NCI-H526 treated with DMSO at 0.1 percent for 48 hours (cell line): ENCODE measurements around the gene PTGER1.

Experiments
- DNase-seq: peaks from one replicate; lab custom pipeline; 2025; lab: John Stamatoyannopoulos, UW

The PTGER1 gene

DNA sequence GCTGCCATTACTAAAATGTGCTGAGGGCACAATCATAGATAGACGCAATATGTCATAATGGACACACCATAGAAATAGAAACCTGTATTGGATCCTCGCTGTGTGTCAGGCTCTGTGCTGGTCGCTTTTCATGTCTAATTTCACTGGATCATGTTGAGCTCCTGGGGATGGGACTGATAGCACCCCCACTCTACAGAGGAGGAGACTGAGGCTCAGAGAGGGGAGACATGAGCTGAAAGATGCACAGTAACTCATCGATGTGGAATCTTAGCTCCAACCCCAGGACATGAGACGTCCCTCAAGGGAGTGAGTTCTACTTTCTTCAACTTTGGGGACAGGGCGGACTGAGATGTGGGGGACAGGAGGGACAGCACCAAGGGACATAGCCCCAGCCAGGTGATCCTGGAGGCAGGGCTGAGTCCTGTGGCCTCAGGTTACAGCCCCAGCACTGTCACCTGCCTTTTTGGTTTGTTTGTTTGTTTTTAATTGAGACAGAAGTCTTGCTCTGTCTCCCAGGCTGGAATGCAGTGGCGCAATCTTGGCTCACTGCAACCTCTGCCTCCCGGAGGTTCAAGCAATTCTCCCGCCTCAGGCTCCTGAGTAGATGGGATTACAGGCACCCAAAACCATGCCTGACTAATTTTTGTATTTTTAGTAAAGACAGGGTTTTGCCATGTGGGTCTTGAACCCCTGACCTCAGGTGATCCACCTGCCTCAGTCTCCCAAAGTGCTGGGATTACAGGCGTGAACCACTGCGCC lies 27.4 kb upstream of the PTGER1 start:
- DNase-seq, result no peak

DNA sequence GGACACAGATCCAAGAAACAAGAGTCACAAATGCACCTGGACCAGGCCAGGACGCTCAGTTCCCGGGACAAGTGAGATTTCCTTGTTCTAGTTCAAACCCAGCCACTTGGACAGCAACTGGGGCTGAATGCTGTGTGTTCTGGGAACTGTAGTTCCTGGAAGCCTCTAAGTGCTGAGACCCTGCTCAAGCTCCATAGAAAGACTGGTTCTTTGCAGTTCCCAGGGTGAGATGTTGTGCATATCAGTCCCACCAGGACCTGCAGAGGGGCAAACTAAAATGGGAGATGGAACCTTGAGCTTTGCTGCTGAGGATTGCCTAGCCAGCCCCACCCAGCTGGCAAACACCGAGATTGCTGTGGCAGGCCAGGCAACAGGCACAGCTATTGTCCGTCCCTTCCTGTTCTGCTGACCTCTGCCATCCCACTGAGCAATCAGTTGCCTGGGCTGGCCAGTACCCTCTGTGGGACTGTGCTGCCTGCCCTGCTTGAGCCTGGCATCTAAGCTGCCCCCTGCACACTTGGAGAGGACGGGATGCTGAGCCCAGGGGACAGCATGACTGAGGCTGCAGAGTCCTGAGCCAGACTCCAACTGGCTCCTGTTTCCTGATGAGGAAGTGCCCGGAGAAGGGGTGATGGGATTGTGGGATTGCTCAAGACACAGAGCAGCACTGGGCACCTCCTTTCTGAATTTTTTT lies 22.2 kb upstream of the PTGER1 start:
- DNase-seq, result no peak

DNA sequence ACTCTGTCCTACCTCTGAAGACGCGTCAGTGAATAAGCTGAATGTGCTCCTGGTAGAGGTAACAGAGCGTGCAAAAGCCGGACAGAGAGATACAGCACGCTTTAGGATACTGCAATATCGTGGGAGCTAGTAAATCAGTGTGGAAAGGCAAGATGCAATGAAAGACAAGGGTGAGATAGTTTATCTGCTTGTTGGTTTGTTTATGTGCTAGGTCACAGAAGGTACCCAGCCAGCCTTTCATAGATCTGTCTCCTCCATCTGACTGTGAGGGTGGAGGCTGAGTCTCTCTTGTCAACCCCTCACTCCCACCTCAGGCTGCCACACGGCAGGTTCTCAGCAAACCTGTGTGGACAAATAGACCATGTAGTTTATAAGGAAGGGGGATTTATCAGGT lies 21.7 kb upstream of the PTGER1 start:
- DNase-seq, result no peak

DNA sequence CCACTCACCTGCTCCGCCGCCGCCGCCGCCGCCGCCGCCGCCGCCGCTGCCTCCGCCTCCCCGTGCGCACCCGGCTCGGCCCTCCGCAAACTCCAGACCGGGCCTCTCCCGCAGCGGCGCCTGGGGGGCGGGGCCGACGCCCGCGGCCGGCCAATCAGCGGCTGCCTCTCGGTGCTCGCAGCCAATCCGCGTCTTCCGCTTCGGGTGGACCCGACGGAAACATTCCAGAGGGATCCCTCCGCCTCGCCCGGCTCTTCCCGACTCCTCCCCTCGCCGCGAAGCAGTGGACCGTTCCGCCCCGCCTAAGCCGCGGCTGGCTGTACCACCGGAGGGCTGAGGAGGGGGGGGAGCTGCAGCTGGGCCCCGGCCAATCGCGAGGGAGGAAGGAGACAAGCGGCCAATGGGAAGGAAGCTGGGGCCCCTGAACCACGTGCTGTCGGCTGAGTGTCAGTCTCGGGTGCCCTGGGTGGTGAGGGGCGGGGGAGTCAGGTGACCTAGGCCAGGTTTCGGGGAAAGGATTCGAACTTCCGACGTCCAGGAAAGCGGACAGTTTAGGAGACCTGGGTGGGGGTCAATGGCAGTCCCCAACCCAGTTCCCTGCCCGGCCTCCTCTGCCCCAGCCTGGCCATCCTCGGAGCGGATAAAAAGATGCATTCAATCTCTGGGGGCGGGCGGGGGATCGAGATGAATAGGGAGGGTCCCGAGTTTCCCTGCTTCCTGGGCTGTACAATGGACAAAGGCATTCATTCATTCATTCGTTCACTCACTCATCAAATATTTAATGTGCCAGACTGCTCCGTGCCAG lies 21.1 kb upstream of the PTGER1 start, which contains the start of gene GIPC1:
TSS of gene GIPC1 (minus strand) at position 99 of the 805 bp plus-strand sequence. CDS start 13,151 bp downstream, outside the sequence.
- peak; percentile 85 for DNase-seq

DNA sequence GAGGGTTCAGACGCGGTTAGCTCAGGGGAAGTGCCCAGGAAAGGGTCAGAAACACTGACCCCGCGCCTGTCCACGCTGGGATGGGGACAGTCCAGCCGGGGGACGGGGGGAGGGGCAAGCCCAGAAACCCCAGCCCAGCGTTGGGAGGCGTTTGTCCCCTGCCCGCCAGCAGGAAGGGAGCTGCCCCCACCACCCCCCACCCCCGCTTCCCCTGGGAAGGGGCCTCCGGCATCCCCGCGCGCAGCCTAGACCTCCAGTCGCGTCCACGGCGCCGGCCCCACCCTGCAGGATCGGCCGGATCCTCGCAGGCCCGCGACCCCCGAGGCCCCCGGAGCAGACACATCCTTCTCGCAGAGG lies 20.5 kb upstream of the PTGER1 start:
- DNase-seq, result no peak

DNA sequence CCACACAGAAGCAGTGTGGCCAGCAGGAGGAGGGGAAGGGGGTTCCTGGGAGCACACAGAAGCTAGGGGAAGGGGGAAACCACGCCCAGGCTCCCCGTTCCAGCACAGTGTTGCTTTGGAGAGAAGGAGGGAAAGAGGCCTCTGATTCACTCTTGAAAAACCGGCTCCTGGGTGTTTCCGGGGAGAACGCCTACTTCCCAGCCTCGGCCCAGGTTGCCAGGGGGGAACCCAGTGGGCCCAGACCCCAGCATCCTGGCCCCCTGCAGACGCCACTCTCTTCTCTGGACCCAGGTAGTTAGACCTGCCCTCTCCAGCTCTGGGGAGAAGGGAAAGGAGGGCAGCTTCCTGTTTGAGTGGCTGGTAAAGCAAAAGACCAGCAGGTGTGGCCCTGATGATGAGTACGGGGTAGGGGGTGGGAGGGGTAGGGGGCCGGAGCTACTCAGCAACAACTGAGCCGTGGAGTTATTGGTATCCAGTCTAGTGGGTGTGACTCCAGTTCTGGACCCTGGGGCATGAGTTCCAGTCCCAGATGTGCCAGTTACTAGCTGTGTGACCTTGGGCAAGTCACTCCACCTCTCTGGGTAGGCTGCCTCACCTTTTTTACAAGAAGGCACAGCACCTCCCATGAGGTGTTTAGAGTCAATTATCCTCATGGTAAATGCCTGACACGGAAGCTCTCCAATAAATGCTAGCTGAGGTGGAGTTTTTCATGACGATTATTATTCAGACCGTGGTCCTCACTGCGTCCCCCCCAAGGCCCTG lies 19.9 kb upstream of the PTGER1 start:
- DNase-seq, result no peak

DNA sequence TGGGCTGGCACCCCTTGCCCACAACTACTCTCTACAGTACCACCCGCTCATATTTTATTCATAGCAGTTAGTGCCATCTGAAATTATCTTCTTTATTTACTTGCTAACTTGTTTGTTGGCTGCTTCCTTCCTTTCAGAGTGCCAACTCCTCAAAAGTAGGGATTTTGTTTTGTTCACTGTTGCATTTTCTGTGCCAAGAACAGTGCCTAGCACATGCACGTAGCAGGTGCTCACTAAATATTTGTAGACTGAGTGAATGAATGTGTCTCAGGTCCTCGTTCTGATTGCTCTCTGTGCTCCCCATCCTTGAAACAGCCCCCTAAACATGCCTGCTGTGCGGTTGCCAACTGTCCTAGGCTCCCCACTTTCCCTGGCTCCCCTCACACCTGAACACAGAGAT lies 19.3 kb upstream of the PTGER1 start:
- no peak for DNase-seq

DNA sequence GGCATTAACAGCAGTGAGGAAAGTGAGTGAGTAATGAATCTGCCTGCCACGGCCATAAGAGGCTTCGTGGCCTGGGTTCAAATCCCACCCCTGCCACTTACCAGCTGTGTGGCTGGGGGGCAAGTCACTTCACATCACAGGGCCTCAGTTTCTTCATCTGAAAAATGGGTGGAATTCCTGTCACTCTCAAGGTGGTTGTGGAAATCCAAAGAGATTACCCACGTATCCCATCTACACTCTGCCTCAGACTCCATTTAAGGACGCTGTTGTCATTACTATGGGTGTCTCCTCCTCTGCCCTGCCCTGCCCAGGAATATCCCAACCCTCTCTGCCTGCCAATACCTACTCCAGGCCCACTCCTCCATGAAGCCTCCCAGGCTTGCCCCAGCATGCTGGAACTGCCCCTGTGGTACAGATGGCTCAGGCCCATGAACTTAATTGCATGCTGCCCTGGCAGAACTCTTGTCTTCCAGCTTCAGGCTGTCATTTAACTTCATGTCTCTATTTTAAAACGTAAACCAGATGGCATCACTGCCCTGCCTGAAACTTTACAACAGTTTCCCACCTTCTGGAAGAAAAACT lies 17.7 kb upstream of the PTGER1 start:
- DNase-seq, result no peak

DNA sequence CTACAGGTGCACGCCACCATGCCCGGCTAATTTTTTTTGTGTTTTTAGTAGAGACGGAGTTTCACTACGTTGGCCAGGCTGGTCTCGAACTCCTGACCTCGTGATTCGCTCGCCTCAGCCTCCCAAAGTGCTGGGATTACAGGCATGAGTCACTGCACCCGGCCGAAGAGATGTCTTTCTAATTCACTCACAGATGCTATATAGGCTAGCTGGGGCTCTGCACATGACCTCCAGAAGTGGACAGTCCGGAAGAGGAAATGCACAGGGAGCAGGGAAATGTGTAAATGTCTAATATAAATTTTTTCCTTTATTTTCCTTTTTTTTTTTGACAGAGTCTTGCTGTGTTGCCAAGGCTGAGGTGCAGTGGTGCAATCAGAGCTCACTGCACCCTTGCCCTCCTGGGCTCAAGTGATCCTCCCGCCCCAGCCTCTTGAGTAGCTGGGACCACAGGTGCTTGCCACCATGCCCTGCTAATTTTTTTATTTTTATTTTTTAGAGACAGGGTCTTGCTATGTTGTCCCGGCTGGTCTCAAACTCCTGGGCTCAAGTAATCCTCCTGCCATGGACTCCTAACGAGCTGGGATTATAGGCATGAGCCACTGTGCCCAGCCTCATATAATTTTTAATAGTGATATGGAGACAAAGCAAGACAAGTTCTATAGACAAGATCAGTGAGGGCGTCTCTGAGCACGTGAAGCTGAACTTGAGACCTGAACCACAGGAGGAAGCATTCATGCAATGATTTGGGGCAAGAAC lies 12.4 kb upstream of the PTGER1 start:
- no peak for DNase-seq

DNA sequence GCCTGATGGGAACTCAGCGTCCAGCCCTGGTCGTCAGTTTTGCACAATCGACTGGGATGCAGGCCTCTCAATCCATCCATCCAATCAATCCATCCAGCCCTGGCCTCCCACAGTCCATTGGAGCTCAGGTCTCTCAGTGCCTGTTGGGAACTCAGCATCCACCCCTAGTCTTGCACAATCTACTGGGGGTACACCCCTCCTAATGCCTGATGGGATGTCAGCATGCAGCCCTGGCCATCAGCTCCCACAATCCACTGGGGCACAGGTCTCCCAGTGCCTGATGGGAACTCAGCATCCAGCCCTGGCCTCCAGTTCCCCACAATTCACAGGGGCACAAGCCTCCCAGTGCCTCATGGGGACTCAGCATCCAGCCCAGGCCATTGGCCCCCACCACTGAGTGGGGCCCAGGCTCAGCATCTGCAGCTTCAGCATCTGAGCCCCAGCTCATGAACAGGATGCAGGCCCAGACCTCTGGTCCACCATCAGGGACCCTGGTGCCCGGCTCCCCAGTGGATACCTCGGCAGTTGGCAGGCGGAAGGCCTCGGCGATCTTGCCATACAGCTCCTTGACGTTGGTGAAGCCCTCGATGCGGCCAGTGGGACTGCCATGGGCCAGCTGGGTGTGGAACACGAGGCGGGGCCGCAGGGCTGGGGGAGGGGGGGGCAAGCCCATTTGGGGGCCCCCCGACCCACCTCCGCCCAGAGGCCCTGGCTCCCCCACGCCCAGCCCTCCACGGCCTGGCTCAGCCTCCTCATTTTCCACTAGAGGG lies 7.2 kb upstream of the PTGER1 start:
- no peak for DNase-seq

DNA sequence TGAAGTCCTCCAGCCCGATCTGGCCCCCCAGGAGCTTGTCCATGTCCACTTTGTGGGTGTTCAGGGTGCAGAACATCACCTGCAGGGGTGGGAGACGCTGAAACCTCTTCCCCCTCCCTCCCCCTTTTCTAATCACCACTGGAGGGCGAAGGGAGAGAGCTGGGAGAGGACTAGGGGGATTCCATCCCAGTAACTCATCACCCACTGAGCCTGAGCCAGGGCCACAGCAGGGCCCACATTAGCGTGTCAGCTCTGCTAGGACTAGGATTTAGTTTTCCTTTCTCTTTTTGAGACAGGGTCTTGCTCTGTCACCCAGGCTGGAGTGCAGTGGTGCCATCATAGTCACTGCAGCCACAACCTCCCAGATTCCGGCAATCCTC lies 5.5 kb upstream of the PTGER1 start:
- no peak for DNase-seq

DNA sequence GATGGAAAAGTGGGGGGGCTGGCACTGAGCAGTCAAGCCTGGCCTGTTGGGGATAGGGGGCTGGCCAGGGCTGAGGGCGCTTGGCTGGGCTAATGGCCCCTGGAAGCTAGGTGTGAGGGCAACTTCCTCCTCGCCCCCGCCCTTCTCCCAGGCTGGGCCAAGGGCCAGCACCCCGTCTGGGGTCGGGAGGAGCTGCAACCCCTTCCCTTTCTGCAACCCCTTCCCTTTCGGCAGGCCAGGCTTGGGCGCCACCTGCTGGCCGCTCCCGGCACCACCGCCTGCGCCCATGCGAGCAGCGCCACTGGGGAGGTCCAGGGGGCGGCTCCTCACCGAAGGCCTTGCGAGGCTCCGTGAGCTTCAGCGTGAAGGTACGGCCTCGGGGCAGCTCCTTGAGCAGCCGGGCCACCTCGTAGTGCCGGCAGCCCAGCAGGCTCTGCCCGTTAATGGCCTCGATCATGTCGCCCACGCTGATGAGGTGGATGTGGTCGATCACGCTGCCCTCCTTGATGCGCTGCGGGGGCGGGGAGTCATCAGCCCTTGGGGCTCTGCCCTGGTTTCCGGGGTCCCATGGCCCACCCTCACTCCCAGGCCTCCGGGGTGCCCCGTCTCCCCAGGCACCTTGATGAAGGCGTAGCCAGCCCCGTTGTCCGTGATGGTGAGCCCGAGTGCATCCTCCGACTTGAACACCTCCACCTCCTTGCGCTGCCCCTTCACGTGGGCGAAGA lies 5.0 kb upstream of the PTGER1 start:
- DNase-seq, result no peak

DNA sequence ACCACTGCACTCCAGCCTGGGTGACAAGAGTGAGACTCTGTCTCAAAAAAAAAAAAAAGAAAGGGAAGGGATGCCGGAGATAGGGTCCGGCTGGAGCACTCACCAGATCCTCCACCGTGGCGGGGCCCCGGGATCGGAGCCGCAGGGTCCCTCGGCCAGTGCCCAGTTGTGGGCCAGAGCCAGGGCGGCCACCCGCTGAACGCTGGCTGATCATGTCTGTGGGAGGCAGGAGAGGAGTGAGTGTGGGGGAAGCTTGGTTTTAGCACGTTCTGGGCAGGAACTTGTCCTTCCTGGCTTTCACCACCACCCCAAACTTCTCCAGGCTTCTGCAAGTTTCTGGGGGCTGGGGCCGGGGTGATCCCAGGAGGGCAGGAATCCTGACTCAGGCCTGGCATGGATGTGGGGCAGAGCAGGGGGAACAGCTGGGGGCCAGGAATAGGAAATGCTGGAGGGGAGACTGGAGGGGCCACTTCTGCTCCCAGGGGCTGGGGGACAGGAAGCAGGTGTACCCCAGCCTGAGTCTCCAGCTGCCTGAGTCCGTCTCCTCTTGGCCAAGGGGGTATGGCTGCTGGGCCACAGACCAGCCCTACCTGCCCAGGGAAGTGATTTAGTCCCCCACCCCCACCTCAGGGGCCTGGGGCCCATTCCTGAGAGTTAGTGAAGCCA lies 4.3 kb upstream of the PTGER1 start:
- DNase-seq, result no peak

DNA sequence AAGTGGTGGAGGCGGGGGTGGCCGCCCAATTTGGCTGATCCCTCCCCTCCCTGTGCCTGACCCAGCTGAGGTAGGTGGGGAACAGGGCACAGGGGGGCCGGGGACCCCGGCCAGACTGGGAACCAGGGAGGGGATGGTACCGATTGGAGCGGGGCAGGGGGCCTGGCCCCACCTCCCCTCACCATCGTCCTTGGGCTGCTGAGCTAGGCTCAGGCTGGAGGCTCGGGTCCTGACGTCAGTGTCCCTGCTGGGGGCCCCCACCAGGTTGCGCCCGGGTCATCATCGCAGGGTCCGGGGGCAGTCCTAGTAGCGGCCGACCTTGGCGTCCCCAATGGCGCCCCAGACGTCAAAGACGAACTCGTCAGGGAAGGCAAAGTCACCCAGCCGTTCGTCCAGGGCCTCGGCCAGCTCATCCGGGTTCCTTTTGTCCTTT lies 3.0 kb upstream of the PTGER1 start:
- no peak for DNase-seq

DNA sequence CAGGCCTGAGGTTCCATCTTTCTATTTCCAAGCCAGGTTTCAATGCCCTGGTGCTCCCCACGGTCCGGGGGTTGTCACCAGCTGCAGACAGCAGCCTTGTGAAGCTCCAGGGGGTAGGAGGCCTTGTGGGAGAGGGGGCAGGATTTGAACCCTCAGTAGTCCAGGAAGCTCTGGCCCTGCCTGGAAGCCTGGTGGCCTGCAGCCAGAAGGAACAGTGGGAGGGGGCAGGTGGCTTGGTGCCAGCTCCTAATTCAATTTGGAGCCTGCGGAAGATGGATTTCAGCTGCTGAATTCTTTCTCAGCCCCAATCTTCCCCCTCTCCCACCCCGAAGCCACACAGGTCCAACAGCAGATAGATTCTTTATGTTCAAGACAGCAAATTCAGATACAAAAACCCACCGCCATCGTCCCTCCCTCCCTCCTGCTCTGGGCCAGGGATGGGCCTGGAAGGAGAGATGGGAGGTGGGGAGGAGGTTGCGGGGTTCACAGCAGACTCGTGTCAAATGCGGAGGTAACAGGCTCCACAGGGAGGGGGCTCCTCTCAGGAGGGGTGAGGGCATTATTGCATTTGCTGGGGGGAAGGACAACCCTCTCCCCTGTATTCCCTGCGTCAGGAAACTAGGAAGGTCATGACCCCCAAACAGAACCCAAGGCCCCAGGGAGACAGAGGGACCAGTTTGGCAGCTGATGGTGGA lies 2.4 kb upstream of the PTGER1 start:
- DNase-seq, result no peak

DNA sequence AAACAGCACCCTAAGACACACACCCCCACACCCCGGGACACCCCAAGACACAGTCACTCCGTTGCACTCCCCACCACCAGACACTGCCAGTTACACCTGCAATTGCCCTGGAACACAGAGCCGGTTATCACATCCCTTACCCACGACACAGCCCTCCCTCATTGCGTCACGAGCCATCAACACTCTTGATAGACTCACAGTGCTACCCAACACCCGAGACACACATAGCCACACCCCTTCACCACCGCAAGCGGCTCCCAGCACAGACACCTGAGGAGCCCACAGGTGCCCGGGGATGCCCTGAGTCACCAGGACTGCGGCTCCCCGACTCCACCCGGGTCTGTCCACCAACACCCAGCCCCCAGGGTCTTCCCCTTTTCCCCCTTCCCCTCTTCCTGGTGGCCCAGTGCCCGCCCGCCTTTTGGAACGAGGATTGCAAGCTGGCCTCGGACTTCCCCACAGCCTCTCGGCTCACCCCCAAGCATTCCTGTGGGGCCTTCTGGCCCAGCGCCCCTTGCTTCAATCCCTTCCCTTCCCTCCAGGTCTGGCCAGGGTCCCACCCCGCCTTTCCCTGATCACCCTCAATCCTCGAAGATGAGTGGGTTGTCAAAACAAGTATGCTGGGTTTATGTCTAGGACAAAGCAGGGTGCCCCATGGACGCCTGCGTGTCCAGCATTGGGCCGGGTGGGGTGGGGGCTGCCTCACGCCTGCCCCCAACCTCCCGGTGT lies 1.7 kb upstream of the PTGER1 start:
- DNase-seq, result peak; percentile 1

DNA sequence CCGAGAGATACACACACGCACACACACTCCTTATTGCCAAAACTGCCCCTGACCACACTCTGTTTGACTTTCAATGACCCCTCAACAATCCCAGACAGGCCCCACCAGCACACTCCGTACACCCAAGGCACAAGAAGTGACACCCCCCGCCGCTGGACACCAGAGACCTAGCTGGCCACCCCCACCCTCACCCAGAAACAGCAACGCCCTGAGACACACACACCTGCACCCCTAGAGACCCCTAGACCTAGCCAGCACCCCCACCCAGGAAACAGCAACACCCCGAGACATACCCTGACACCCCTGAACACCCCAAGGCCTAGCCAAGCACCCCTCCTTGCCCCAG lies 1.1 kb upstream of the PTGER1 start:
- DNase-seq, result no peak

DNA sequence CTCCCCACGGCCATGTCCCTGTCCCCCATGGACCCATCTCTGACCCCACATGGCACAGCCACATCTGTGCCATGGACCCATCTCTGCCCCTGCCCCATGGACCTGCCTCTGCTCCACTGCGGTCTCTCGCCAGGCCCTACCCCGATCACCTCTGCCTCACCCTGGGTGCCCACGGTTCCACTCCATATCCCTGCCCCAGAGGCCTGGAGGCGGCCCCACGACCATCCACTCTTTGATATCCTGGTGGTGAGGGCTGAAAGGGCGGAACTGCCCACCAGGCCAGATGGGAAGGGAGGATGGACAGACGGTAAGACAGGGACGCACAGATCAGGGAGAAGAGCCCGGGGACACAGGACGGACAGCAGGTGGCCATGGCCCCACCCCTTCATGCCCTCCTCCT lies 327 bp downstream of the PTGER1 start:
- DNase-seq, result no peak
